ENCODE data around the gene SLC12A2.
A peak's percentile ranks its signal among the peaks of the same experiment; 100 is the strongest.

The SLC12A2 gene

DNA sequence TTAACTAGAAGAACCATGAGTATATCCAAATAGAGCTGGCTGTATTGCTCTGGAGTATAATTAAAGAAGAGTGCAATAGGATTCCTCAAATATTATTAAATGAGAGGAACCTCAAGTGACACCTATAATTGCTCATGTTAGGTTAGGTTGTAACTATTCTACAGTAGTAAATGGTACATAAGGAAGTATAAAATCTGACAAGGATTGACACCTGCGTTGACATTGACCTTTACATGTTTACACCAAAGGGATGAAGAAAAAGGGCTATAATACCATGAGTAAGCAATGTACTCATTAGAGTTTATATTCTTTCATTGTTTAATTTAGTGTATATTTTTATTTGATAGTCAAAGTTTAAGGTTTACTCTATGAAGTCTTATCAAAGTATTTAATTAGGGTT is 48.9 kb downstream of the SLC12A2 start:
- TF ChIP-seq POLR2A (IDR thresholded peaks at IDR 0.05; ENCODE audit: low read depth, low read length): no peak
- no peak for TF ChIP-seq POLR2AphosphoS5 (IDR thresholded peaks at IDR 0.05; ENCODE audit: low read depth, low read length)
- no peak for TF ChIP-seq TAF1 (IDR thresholded peaks at IDR 0.05; ENCODE audit: borderline replicate concordance, low read depth, low read length)
- DNase-seq (ENCODE audit: insufficient read length) (no peak), FAIRE-seq (no peak)

DNA sequence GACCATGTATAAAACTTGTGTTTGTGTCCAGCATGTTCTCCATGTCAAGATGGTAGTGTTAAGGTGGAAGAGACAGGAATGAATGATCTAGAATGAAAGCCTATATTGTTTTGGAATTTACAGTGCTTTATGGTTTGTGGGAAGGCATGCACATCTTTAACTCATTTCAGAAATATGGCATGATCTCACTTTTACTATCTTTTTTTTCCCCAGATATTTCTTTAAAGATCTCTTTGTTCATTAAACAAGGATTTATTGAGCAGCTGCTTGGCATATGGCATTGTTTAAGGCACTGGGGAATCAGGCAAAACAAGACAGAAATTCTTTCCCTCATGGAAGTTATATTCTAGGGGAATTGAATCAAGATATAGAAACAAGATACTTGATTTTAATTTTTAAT is 51.7 kb downstream of the SLC12A2 start:
- no peak for DNase-seq (ENCODE audit: insufficient read length)
- TF ChIP-seq POLR2A (IDR thresholded peaks at IDR 0.05; ENCODE audit: low read depth, low read length): no peak
- no peak for TF ChIP-seq TAF1 (IDR thresholded peaks at IDR 0.05; ENCODE audit: borderline replicate concordance, low read depth, low read length)
- no peak for TF ChIP-seq POLR2AphosphoS5 (IDR thresholded peaks at IDR 0.05; ENCODE audit: low read depth, low read length)
- peak; percentile 65 for FAIRE-seq

DNA sequence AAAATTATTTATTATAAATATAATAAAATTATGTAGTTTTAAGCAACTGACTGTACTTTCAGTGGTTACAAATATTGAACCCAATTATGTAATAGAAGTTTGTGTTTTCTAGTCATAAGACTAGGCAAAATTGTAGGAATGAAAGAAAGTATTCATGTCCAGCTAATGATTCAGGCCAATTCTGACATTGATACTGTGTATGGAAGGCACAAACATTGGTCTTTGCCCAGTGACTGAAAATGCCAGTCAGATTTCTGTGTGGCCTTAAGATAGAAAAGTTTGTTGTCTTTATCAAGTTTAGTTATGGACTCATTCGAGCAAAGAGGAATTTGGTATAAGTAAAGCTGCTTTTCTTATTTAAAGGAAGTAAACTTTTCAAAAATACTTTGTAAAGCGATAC is 60.3 kb downstream of the SLC12A2 start:
- FAIRE-seq (no peak), DNase-seq (ENCODE audit: insufficient read length) (no peak)
- TF ChIP-seq POLR2AphosphoS5 (IDR thresholded peaks at IDR 0.05; ENCODE audit: low read depth, low read length): no peak
- no peak for TF ChIP-seq POLR2A (IDR thresholded peaks at IDR 0.05; ENCODE audit: low read depth, low read length)
- TF ChIP-seq TAF1 (IDR thresholded peaks at IDR 0.05; ENCODE audit: borderline replicate concordance, low read depth, low read length): no peak

DNA sequence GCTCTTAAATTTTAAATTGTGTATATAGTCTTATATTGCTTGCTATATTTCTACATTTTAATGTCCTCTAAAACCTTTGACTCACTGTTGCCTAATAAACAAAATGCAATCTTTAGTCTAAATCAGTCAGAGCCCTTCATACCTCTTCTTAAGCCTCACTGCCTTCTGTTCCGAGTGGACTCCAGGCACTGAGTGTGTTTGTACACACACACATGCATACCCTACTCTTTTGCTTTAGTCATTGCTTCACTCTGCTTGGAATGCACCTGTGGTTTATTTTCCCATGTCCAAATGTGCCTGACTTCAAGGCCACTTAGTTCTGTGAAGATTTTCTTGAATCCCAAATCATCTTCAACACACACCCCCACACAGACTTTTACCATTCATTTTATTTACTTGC is 60.9 kb downstream of the SLC12A2 start:
- FAIRE-seq (no peak), DNase-seq (ENCODE audit: insufficient read length) (no peak)
- no peak for TF ChIP-seq TAF1 (IDR thresholded peaks at IDR 0.05; ENCODE audit: borderline replicate concordance, low read depth, low read length)
- TF ChIP-seq POLR2A (IDR thresholded peaks at IDR 0.05; ENCODE audit: low read depth, low read length): no peak
- TF ChIP-seq POLR2AphosphoS5 (IDR thresholded peaks at IDR 0.05; ENCODE audit: low read depth, low read length): no peak

DNA sequence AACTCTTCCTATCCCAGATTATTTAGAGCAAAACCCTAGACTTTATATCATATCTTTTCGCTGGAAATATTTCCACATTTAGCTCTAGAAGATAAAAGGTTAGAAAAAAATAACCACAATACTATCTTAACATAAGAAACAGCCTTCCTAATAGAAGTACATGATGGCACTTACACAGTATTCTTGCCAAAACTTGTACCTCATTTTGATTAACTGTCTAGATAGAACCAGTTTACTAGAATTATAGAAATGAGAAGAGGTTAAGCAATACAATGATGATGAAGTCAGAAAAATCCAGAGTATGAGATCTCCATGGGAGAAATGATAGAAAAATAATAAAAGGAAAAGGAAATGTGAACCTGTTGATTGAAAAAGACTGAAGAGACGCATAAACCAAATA is 63.1 kb downstream of the SLC12A2 start:
- DNase-seq (ENCODE audit: insufficient read length) (no peak), FAIRE-seq (no peak)
- TF ChIP-seq POLR2AphosphoS5 (IDR thresholded peaks at IDR 0.05; ENCODE audit: low read depth, low read length): no peak
- no peak for TF ChIP-seq TAF1 (IDR thresholded peaks at IDR 0.05; ENCODE audit: borderline replicate concordance, low read depth, low read length)
- no peak for TF ChIP-seq POLR2A (IDR thresholded peaks at IDR 0.05; ENCODE audit: low read depth, low read length)

DNA sequence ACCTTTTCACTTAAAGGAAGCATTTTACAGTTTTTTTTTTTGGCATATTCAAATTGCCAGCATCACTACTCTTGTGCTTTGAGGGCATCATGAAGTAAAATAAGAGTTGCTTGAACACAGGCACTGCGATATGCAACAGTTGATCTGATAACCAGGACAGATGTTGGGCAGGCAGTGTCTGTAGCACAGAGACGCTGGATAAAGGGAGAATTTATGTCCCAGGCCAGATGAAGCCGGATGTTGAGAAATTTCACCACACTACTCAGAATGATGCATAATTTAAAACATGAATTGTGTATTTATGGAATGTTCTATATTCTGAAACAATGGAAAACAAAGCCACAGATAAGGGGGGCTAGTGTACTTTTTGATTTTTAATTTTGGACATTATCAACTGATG is 71.4 kb downstream of the SLC12A2 start:
- no peak for FAIRE-seq
- no peak for DNase-seq (ENCODE audit: insufficient read length)
- TF ChIP-seq POLR2A (IDR thresholded peaks at IDR 0.05; ENCODE audit: low read depth, low read length) (no peak), POLR2AphosphoS5 (IDR thresholded peaks at IDR 0.05; ENCODE audit: low read depth, low read length) (no peak), TAF1 (IDR thresholded peaks at IDR 0.05; ENCODE audit: borderline replicate concordance, low read depth, low read length) (no peak)

DNA sequence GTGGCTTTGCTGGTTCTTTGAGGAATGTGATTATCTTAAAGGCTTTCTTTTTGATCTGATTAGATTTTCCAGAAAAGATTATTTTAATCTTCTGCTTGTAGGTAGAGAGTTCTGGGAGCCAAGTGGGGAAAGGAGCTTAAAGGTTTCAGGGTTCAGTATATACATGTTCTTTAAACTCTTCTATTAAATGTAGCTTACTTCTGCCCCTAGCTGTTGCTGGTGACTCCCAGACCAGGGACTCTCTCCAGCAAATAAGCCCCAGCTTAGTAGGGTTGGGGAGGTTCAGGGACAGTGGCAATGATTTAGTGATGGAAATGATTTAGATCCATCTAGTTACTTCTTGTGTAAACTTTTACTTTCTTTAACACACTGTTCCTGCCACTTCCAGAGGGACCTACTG is 72.2 kb downstream of the SLC12A2 start:
- DNase-seq (ENCODE audit: insufficient read length) (no peak), FAIRE-seq (no peak)
- no peak for TF ChIP-seq POLR2A (IDR thresholded peaks at IDR 0.05; ENCODE audit: low read depth, low read length)
- no peak for TF ChIP-seq POLR2AphosphoS5 (IDR thresholded peaks at IDR 0.05; ENCODE audit: low read depth, low read length)
- TF ChIP-seq TAF1 (IDR thresholded peaks at IDR 0.05; ENCODE audit: borderline replicate concordance, low read depth, low read length): no peak

DNA sequence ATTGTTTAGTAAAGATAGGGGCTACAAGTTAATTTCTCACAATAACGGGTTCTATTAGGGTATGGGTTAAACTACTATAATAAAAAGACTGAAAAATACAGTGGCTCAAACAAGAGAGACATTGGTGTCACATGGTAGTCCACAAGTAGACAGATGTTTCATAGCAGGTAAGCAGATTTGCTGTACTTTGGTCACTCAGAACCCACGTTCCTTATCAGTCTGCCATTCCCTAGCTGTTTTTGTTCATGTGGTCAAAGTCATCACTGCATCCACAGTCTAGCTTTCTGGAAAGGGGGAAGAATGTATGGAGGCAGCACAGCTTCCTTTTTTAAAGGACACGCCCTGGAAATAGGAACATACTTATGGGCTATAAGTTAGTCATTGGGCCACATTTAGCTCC is 73.0 kb downstream of the SLC12A2 start:
- FAIRE-seq (peak; percentile 30), DNase-seq (ENCODE audit: insufficient read length) (no peak)
- TF ChIP-seq TAF1 (IDR thresholded peaks at IDR 0.05; ENCODE audit: borderline replicate concordance, low read depth, low read length) (no peak), POLR2A (IDR thresholded peaks at IDR 0.05; ENCODE audit: low read depth, low read length) (no peak), POLR2AphosphoS5 (IDR thresholded peaks at IDR 0.05; ENCODE audit: low read depth, low read length) (no peak)

DNA sequence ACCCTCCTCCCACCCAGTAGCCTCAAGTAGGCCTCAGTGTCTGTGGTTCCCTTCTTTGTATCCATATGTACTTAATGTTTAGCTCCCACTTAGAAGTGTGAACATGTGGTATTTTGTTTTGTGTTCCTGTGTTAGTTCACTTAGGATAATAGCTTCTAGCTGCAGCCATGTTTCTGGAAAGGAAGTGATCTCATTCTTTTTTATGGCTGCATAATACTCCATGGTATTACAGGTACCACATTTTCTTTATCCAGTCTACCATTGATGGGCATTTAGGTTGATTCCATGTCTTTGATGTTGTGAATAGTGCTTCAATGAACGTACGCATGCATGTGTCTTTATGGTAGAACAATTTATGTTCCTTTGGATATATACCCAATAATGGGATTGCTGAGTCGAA is 74.8 kb downstream of the SLC12A2 start:
- DNase-seq (ENCODE audit: insufficient read length): no peak
- TF ChIP-seq POLR2AphosphoS5 (IDR thresholded peaks at IDR 0.05; ENCODE audit: low read depth, low read length) (no peak), POLR2A (IDR thresholded peaks at IDR 0.05; ENCODE audit: low read depth, low read length) (no peak), TAF1 (IDR thresholded peaks at IDR 0.05; ENCODE audit: borderline replicate concordance, low read depth, low read length) (no peak)
- no peak for FAIRE-seq

DNA sequence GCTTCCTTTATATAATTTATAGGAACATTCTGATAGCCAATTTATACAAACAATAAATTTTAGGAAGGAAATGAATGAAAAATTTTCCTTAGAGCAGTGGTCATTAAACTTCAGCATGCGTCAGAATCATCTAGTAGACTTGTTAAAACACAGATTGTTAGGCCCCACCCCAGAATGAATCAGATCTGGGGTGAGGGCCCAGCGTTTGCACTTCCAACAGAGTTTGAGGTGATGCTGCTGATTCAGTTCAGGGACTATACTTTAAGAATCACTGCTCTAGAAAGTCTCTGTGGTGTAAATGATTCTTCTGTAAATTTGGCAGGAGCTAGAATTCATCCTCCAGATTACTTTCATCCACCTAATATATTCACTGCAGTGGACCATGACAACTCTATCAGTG is 80.4 kb downstream of the SLC12A2 start:
- TF ChIP-seq POLR2AphosphoS5 (IDR thresholded peaks at IDR 0.05; ENCODE audit: low read depth, low read length): no peak
- TF ChIP-seq POLR2A (IDR thresholded peaks at IDR 0.05; ENCODE audit: low read depth, low read length): no peak
- no peak for TF ChIP-seq TAF1 (IDR thresholded peaks at IDR 0.05; ENCODE audit: borderline replicate concordance, low read depth, low read length)
- FAIRE-seq (no peak), DNase-seq (ENCODE audit: insufficient read length) (no peak)

DNA sequence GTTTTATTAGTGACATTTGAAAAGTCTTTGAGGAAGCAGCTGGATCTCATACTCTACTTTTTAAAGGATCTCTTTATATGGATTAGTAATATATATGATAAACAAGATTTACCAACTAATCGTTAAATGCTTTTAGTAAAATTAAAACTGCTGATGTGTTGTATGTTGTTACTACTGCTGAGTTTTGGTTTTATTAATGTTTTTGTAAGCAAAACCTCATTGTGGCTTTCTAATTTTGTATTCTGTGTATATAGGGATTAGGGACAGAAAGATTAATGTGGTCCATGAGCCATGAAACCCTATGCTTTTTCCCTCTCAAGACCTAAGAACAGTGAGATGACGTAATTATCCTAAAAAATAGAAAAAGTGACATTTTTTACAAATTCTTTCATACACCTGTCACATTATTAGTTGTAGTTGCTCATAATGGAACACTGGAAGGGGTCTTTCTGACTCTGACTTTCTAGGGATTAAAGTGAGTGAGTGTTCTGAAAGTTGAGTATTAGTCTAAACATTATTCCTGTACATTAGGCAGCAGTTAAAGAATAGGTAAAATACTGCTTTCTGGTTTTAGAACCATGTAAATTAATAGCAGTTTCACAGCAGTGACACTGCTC is 85.9 kb downstream of the SLC12A2 start:
- TF ChIP-seq POLR2A (IDR thresholded peaks at IDR 0.05; ENCODE audit: low read depth, low read length) (no peak), POLR2AphosphoS5 (IDR thresholded peaks at IDR 0.05; ENCODE audit: low read depth, low read length) (no peak), TAF1 (IDR thresholded peaks at IDR 0.05; ENCODE audit: borderline replicate concordance, low read depth, low read length) (no peak)
- DNase-seq (ENCODE audit: insufficient read length) (no peak), FAIRE-seq (no peak)

DNA sequence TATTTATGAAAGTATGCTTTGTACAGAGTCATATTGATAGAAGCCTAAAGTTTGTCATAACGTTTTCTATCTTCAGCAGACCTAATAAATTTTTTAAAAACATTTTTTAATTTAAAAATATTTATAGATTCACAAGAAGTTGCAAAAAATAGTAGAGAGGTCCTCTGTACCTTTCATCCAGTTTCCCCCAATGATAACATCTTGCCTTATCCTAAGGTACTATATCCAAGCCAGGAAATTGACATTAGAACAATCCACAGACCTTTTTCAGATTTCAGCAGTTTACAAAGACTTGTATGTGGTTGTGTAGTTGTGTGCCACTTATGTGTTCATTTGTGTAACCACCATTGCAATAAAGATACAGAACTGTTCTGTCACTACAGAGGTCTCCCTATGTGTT is 88.5 kb downstream of the SLC12A2 start:
- TF ChIP-seq TAF1 (IDR thresholded peaks at IDR 0.05; ENCODE audit: borderline replicate concordance, low read depth, low read length) (no peak), POLR2A (IDR thresholded peaks at IDR 0.05; ENCODE audit: low read depth, low read length) (no peak), POLR2AphosphoS5 (IDR thresholded peaks at IDR 0.05; ENCODE audit: low read depth, low read length) (no peak)
- no peak for FAIRE-seq
- DNase-seq (ENCODE audit: insufficient read length): no peak
